ENCODE data around the gene FAM131B.

FAM131B gene

DNA sequence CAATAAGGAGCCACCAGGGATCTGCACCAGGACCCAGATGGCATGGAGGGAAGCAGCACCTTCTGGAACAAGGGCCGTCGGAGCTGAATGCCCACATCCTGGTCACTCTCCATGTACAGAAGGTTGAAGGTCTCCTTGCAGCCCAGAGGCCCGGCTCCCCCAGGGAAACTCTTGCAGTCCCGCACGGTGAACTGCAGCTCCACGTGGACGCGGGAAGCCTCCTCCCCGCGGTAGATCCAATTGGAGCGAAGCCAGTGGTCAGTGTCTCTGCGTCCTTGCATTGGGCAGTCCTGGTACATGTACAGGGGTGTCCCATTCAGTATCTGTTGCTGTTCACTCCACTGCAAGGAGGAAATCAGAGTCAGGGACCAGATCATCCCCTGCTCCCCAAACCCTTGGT, 38.8 kb upstream of the FAM131B start:
- no peak for DNase-seq (ENCODE audit: low read depth)

DNA sequence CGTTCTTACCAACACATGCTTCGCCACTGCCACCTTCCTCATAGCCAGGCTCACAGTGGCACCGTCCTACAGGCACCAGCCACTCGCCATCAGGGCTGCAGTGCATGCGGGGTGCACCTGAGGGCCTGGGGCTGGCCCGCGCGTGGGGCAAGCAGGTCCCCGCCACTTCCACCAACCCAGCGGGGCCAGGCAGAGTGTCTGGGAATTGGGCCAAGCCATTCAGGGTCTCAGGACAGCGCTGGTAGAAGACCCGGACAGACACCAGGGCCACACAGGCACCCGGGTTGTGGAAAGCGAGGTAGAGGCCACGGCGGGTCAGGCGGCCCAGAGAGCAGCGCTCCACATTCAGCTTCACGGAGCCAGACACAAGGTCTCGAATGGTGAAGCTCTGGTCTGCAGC, 37.1 kb upstream of the FAM131B start:
- H3K9ac ChIP-seq (ENCODE audit: low read length) = no peak overlapping the region
- no peaks in the 10 kb centered on the region for H3K36me3 ChIP-seq (ENCODE audit: control insufficient read depth, insufficient read depth, low read length, severe bottlenecking)
- no peak for DNase-seq (ENCODE audit: low read depth)

More for the DNA sequence above, 38.8 kb upstream of the FAM131B start:
- Histone ChIP-seq H3K27me3 (replicated peaks; ENCODE audit: control insufficient read depth, insufficient read depth, low read length) (no peaks in the 10 kb centered on the region), H3K9me3 (ENCODE audit: control insufficient read depth, low read length) (no peaks in the 10 kb centered on the region), H3K9ac (ENCODE audit: low read length) (no peak overlapping the region), H3K4me1 (ENCODE audit: control insufficient read depth, insufficient read depth, low read length) (peaks cover 16% of the 10 kb centered on the region), H3K4me3 (ENCODE audit: low read length) (no peak overlapping the region), H3K36me3 (ENCODE audit: control insufficient read depth, insufficient read depth, low read length, severe bottlenecking) (no peaks in the 10 kb centered on the region)

DNA sequence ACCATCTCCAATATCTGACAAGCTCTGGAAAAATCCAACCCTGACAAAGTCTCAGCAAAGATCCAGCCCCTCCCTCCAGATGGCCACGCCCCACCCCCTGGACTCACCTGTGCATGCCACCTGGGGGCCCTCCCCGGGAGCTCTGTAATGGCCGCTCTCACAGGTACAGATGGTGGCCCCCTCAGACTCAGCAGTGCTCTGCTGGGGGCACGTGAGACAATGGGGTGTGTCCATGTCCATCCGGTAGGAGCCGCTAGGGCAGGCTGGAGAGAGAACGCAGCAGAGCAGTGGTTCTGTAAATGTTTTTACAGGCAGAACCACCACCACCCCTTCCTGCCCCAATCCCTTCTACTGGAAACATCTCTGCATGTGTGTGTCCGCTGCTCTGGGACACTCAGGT, 36.6 kb upstream of the FAM131B start:
- no peak overlapping the region for H3K9ac ChIP-seq (ENCODE audit: low read length)
- no peaks in the 10 kb centered on the region for H3K36me3 ChIP-seq (ENCODE audit: control insufficient read depth, insufficient read depth, low read length, severe bottlenecking)
- H3K27me3 ChIP-seq (replicated peaks; ENCODE audit: control insufficient read depth, insufficient read depth, low read length) = no peaks in the 10 kb centered on the region
- peaks cover 25% of the 10 kb centered on the region for H3K4me1 ChIP-seq (ENCODE audit: control insufficient read depth, insufficient read depth, low read length)
- no peak overlapping the region for H3K4me3 ChIP-seq (ENCODE audit: low read length)
- DNase-seq (ENCODE audit: low read depth) = no peak
- no peaks in the 10 kb centered on the region for H3K9me3 ChIP-seq (ENCODE audit: control insufficient read depth, low read length)

More for the DNA sequence above, 37.1 kb upstream of the FAM131B start:
- peaks cover 25% of the 10 kb centered on the region for H3K4me1 ChIP-seq (ENCODE audit: control insufficient read depth, insufficient read depth, low read length)
- H3K9me3 ChIP-seq (ENCODE audit: control insufficient read depth, low read length) = no peaks in the 10 kb centered on the region
- H3K4me3 ChIP-seq (ENCODE audit: low read length) = no peak overlapping the region
- H3K27me3 ChIP-seq (replicated peaks; ENCODE audit: control insufficient read depth, insufficient read depth, low read length) = no peaks in the 10 kb centered on the region

DNA sequence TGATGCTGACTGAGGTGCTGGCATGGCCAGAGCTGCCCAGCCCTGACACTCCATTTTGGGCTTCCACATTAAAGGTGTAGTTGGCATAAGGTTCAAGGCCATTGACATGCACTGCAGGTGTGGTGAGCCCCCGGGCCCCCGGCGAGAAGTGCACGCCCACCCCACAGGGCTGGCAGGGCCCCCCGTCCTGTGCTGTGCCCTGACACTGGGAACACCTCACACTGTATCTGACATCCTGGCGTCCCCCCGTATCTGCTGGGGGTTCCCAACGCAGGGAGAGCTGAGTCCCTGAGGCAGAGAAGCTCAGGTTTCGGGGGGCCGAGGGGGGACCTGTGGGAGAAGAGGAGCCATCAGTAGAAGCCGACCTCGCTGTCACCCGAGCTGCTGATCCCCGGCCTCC, 36.1 kb upstream of the FAM131B start:
- no peak for DNase-seq (ENCODE audit: low read depth)
- H3K9ac ChIP-seq (ENCODE audit: low read length) = no peak overlapping the region
- H3K36me3 ChIP-seq (ENCODE audit: control insufficient read depth, insufficient read depth, low read length, severe bottlenecking) = no peaks in the 10 kb centered on the region
- H3K4me3 ChIP-seq (ENCODE audit: low read length) = no peak overlapping the region
- no peaks in the 10 kb centered on the region for H3K27me3 ChIP-seq (replicated peaks; ENCODE audit: control insufficient read depth, insufficient read depth, low read length)
- H3K9me3 ChIP-seq (ENCODE audit: control insufficient read depth, low read length) = no peaks in the 10 kb centered on the region
- H3K4me1 ChIP-seq (ENCODE audit: control insufficient read depth, insufficient read depth, low read length) = peaks cover 27% of the 10 kb centered on the region

DNA sequence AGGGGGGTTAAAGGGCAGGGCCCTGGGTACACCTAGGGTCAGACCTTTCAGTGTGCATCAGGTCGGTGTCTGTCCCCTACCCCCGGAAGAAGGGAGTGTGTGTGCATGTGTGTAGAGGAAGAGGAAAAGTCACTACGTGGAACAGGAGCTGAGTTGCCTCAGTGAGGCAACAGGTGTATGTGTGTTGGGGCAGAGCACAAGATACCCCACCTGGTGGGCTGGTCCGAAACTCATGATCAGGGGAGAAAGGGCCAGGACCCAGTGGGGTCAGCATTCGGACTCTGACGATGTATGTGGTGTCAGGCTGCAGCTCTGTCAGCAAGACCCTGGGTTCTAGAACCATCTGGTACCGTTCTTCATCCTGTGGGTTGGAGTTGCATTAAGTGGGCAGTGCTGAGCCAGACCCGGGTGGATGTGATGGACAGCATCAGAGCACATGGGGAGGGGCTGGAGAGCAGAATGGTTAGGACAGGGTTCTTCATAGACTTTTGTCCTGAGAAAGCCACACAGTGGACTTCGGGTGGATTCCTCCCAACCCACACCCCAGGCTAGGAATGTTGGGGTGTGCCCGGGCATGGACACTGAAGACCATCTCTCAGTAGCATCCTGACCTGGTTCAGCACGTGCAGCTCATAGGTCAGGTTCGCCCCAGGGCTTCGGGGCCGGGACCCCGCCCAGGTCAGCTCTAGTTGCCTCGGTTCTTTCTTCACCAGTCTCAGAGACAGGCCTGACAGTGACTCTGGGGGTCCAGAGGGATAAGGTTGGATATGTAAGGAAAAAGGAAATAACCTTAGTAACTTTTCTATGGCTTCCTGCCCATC, 35.4 kb upstream of the FAM131B start:
- Histone ChIP-seq H3K27me3 (replicated peaks; ENCODE audit: control insufficient read depth, insufficient read depth, low read length) (no peaks in the 10 kb centered on the region), H3K9me3 (ENCODE audit: control insufficient read depth, low read length) (no peaks in the 10 kb centered on the region), H3K9ac (ENCODE audit: low read length) (no peak overlapping the region), H3K4me3 (ENCODE audit: low read length) (no peak overlapping the region), H3K36me3 (ENCODE audit: control insufficient read depth, insufficient read depth, low read length, severe bottlenecking) (no peaks in the 10 kb centered on the region), H3K4me1 (ENCODE audit: control insufficient read depth, insufficient read depth, low read length) (peaks cover 34% of the 10 kb centered on the region)
- no peak for DNase-seq (ENCODE audit: low read depth)

DNA sequence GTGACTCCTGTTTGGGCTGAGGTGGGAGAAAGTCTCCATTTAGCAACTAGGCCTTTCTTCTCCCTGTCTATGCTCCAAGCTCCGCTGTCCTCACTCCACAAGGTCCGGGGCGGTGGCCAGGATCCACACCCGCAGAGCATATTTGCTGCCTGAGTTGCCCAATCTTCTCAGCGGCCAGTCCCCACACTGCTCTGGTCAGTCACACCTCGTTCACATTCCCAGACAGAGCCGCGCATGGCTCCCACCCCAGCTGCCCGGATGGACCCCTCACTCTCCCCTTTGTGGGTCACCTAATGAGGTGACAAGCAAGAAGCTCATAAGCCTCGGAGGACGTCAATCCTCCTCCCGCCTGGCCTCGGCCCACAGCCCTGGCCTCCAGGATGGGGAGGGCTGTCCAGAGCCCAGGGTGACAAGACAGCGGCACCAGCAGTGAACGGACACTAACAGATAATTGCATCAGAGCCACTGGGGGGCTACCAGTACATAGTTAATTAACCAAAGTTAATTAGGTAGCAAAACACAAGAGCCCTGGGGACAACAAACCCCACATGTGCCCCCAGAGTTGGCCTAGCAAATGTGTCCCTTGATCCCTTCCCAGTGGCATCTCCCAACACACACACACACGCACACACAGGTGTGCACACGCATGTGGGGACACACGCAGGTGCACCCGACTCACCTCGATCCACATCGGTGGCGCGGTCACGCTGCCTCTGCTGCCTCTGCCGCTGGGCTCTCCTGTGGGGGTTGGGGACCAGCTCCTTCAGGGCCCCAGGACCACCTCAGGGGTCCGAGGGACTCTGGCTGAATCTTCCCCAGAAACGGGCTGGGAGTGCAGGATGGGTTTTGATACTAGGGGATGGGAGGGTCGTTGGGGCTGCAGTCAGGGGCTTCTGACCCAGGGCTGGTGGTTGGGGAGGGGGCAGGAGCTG, 34.4 kb upstream of the FAM131B start:
- DNase-seq (ENCODE audit: low read depth) = no peak
- no peak overlapping the region for H3K4me3 ChIP-seq (ENCODE audit: low read length)

DNA sequence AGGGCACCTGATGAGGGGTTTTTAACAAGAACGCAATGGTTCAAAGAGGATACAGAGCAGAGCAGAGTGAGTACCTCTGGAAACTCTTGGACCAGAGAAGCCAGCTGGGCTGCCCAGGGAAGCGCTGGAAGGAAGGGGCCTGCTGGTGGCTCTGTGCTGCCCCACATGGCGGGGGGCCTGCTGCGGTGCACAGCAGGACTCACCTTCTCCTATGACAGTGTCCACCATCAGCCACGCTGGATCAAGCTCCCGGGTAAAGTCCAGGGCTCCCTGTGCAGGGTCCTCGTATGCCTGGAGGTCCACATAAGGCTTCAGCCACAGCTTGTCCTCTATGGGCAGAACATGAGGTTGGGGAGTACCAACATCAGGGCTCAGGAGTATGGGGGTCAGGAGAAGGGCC, 33.7 kb upstream of the FAM131B start:
- H3K4me3 ChIP-seq (ENCODE audit: low read length) = no peak overlapping the region

More for the DNA sequence above, 34.4 kb upstream of the FAM131B start:
- Histone ChIP-seq H3K36me3 (ENCODE audit: control insufficient read depth, insufficient read depth, low read length, severe bottlenecking) (no peaks in the 10 kb centered on the region), H3K27me3 (replicated peaks; ENCODE audit: control insufficient read depth, insufficient read depth, low read length) (no peaks in the 10 kb centered on the region), H3K9ac (ENCODE audit: low read length) (peak overlapping the region; percentile 26), H3K9me3 (ENCODE audit: control insufficient read depth, low read length) (no peaks in the 10 kb centered on the region), H3K4me1 (ENCODE audit: control insufficient read depth, insufficient read depth, low read length) (peaks cover 44% of the 10 kb centered on the region)

DNA sequence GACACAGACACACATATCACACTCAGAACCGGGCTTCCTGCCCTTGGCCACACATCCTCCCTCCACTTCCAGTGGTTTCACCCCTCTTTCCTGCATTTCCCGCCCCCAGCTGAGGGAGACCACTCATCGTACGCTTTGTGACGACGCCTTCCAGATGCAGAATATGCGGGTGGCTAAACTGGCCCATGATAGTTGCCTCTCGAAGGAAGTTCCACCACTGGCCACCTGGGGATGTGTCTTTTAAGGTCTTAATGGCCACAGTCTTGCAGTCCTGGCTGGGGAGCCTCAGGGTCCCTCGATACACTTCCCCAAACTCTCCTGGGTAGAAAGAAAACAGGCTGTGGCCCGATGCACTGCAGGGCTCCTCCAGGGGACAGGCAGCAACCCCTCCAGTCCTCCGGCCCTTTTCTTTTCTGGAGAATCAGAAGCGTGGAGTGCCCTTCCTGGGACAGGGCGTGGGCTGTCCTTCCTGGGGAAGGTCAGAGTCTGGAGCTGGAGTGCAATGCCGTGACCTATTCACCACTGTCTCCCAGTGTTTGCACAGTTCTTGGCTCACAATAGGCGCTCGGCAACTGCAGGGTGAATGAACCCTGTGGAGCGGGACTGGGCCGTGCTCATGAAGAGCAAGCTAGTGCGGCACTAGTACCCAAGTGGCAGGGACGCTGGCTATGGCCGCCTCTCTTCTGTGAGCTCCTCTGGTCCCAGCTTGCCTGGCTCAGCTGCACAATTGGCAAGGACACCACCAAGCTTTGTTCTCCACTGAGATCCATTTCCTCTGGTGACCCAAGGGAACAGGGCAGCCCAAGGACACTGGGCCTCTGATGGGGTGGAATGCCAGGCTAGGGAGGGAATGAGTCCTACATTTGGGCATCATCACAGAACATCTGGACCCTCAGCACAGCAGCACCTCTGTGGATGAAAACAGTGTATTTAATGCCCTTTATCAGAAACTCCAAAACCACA, 33.0 kb upstream of the FAM131B start:
- Histone ChIP-seq H3K9me3 (ENCODE audit: control insufficient read depth, low read length) (no peaks in the 10 kb centered on the region), H3K9ac (ENCODE audit: low read length) (no peak overlapping the region), H3K4me1 (ENCODE audit: control insufficient read depth, insufficient read depth, low read length) (peaks cover 58% of the 10 kb centered on the region), H3K27me3 (replicated peaks; ENCODE audit: control insufficient read depth, insufficient read depth, low read length) (no peaks in the 10 kb centered on the region), H3K4me3 (ENCODE audit: low read length) (no peak overlapping the region), H3K36me3 (ENCODE audit: control insufficient read depth, insufficient read depth, low read length, severe bottlenecking) (peaks cover 5% of the 10 kb centered on the region)
- DNase-seq (ENCODE audit: low read depth) = no peak

More for the DNA sequence above, 33.7 kb upstream of the FAM131B start:
- H3K27me3 ChIP-seq (replicated peaks; ENCODE audit: control insufficient read depth, insufficient read depth, low read length) = no peaks in the 10 kb centered on the region
- H3K9me3 ChIP-seq (ENCODE audit: control insufficient read depth, low read length) = no peaks in the 10 kb centered on the region
- DNase-seq (ENCODE audit: low read depth) = no peak
- H3K9ac ChIP-seq (ENCODE audit: low read length) = peak overlapping the region; percentile 25
- H3K36me3 ChIP-seq (ENCODE audit: control insufficient read depth, insufficient read depth, low read length, severe bottlenecking) = no peaks in the 10 kb centered on the region
- H3K4me1 ChIP-seq (ENCODE audit: control insufficient read depth, insufficient read depth, low read length) = peaks cover 51% of the 10 kb centered on the region

DNA sequence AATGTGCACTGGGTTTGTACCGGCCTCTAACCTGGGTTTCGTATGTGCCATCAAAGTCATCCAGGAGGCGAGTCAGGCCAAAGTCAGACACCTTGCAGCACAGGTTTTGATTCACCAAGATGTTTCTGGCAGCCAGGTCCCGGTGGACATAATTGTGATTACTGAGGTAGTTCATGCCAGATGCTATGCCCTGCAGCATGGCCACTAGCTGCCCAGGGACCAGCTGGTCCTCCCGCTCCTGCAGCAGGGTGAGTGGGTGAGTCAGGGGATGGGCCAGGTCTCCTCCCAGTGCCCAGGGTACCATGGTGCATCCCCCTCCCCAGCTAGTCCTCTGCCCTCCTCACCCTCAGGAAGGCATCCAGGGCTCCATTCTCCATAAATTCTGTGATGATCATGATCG, 32.3 kb upstream of the FAM131B start:
- DNase-seq (ENCODE audit: low read depth) = no peak
- Histone ChIP-seq H3K4me1 (ENCODE audit: control insufficient read depth, insufficient read depth, low read length) (peaks cover 60% of the 10 kb centered on the region), H3K9ac (ENCODE audit: low read length) (no peak overlapping the region), H3K9me3 (ENCODE audit: control insufficient read depth, low read length) (no peaks in the 10 kb centered on the region), H3K4me3 (ENCODE audit: low read length) (no peak overlapping the region), H3K36me3 (ENCODE audit: control insufficient read depth, insufficient read depth, low read length, severe bottlenecking) (peaks cover 12% of the 10 kb centered on the region), H3K27me3 (replicated peaks; ENCODE audit: control insufficient read depth, insufficient read depth, low read length) (no peaks in the 10 kb centered on the region)

DNA sequence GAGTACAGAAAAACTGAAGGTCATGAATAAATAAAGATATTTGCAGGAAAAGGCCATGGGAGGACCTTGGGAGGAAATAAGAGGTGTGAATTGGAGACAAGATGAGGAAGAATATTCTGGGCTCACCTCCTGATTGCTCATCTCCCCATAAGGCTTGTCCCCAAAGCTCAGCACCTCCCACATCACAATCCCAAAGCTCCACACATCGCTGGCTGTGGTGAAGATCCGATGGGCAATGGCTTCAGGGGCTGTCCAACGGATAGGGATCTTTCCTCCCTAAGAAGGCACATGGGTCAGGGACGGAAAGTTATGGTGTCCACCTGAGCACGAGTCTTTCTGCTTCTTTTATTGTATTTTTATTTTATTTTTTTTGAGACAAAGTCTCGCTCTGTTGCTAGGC, 31.6 kb upstream of the FAM131B start:
- Histone ChIP-seq H3K36me3 (ENCODE audit: control insufficient read depth, insufficient read depth, low read length, severe bottlenecking) (peaks cover 19% of the 10 kb centered on the region), H3K9me3 (ENCODE audit: control insufficient read depth, low read length) (no peaks in the 10 kb centered on the region), H3K4me1 (ENCODE audit: control insufficient read depth, insufficient read depth, low read length) (peaks cover 60% of the 10 kb centered on the region), H3K4me3 (ENCODE audit: low read length) (no peak overlapping the region), H3K9ac (ENCODE audit: low read length) (no peak overlapping the region), H3K27me3 (replicated peaks; ENCODE audit: control insufficient read depth, insufficient read depth, low read length) (no peaks in the 10 kb centered on the region)
- DNase-seq (ENCODE audit: low read depth) = no peak

Data from adipocyte (in vitro differentiated cells).